ENCODE results near the gene SCUBE3.

GRCh38 chr6:35259194-35259947 is 45.6 kb downstream of the SCUBE3 start, which contains the start of gene ZNF76:
- no peak for TF ChIP-seq CTCF (conservative IDR thresholded peaks at IDR 0.05; ENCODE audit: low read length)
- no peak for TF ChIP-seq EZH2phosphoT487 (IDR thresholded peaks at IDR 0.05; ENCODE audit: borderline replicate concordance)
